GM10847 (cell line): ENCODE results near the gene PARK7.

Experiments used
- POLR2A ChIP-seq: IDR thresholded peaks from 2 replicates; pipeline ENCODE4 v1.6.1; 2011; ENCODE audit not compliant: insufficient read length; ENCODE audit errors: extremely low read depth

The PARK7 gene

DNA sequence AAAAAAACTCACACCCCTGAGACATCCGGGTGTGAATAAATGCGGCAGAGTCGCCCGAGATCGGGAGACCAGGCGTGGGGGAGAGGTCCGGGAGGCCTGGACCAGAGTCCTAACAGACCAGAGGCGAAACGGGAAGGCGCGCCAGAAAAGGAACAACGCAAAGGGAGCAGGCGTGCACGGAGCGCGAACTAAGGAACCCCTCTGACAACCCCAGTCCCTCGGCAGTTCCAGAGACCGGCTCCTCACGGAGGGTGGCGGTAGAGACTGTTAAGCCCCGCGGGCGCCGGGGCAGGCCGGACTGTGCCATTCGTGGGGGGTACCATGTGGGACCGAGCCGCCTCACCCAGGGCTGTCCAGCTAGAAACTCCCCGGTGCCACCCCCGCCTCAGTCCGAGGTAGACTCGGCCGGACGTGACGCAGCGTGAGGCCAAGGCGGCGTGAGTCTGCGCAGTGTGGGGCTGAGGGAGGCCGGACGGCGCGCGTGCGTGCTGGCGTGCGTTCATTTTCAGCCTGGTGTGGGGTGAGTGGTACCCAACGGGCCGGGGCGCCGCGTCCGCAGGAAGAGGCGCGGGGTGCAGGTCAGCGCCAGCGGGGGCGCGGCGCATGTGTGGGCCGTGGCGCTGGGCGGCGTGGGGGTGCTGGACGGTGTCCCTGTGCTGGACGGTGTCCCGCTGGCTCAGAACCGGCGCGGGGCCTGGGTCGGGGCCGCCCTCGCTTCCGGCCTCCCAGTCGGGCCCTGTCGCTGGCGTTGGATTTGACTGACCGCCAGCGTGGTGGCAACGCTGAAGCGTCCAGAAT lies at the start of gene PARK7:
TSS of gene PARK7 (plus strand) at position 496 of the 798 bp plus-strand sequence. CDS start 1,075 bp downstream, outside the sequence.
- peak; percentile 98 for TF ChIP-seq POLR2A

DNA sequence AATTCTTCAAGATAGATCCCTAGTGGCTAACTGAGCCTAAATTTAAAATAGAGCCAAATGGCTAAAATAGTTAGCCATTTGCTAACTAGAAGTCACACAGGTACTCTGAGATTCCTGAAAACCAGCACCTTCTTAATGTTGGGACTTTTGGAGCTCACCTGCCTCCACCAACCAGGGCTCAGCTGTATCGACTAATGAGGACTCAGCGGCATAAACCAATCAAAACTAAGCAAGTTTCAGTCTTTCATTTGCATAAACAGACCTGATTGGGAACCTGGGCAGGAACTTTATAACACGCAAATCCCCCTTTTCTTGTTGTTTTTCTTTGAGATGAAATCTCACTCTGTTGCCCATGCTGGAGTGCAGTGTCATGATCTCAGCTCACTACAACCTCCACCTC lies 49.4 kb upstream of the PARK7 start:
- TF ChIP-seq POLR2A, result no peak

DNA sequence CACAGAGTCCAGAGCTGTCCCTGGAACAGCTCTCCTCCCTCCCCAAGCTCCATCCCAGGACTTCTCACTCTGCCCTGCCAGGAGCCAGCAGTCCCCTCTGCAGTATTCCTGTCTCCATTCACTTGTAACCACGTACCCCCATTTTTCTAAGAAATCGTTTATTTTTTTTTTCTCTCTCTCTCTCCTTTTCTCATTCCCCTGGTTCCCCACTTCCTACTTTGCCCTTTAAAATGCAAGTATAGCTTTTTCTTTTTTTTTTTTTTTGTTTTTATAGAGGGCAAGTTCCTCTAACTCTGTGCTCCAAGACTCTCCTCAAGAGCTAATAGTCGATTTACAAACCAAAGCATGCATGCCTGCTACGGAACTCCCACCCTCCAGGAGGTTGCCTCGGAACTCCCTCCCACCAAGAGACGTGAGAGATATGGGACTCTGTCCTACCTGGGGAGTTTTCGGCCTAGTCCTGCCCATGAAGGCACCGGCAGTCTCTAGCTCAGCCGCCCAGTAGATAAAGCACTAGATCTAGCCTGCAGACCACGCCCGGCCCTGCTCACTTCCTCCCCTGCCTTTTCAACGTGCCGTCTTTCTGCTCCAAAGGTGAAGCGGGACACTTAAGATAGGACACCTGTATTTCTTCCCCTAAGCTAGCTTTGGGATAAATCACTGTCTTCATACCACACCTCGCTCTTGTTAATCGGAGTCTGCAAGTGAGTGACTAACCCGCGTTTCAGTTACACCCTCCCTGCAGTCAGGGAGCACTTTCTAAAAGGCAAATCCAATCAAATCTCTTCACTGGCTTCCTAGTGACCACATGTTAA lies 48.6 kb upstream of the PARK7 start:
- no peak for TF ChIP-seq POLR2A

DNA sequence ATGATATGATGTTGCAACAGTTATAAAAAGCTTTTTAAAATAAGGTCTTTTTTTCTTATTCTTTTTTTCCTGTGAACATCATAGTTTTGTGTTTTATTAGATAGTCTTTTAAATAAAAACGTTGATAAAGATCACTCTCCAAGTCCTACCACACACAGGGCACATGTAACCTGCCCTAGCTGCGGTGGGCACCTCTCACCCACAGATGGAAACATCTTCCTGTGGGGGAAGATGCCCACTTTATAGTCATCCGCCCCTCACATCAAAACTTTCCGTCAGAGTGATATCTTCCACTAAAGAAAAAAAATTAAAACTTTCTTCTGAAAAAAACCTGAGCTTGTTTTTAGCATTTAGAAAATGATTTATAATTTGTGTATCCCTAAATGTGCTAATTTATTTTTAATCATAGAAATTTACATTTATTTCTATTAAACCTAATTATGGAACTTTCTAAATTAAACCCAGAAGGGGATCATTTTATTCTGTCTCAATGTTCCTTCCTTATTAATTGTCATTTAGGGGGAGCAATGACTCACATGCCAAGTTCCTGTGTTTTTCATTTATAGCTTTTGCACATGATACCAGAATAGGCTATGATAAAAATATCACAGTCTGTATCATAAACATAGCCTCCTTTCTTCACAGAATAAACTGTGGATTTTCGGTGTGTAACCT lies 45.5 kb upstream of the PARK7 start:
- TF ChIP-seq POLR2A, result no peak

DNA sequence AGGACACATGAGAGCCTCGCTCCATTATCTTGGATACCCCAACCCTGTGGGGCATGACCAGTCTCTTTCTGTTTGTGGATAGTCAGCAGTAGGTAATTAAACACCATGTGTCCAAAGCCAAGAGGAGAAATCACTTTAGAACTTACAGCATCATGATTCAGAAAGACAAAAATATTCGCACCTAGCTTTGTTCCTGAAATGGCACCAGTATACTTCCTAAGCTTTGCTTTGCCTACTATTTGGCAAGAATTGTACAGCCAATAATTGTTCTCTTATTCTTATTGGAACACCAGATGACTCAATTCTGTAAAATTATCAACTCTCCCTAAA lies 45.0 kb upstream of the PARK7 start:
- TF ChIP-seq POLR2A, result no peak

DNA sequence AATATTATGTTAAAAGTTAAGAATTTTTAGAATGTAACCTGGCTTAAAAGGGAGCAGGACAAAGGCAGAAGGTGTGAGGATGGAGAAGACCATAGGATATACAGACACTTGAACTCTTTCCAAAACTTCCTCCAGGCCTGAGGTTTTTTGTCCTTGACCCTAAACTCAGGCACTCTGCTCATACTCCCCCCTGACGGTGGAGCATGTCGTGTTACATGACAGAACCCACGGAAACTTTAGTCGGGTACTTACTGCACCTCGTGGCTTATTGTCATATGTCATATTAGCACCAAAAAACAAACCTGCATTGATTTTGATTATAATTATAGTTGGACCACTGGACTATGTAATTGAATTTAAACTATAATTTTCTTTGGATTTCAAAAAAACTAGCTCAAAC lies 41.6 kb upstream of the PARK7 start:
- TF ChIP-seq POLR2A, result no peak

DNA sequence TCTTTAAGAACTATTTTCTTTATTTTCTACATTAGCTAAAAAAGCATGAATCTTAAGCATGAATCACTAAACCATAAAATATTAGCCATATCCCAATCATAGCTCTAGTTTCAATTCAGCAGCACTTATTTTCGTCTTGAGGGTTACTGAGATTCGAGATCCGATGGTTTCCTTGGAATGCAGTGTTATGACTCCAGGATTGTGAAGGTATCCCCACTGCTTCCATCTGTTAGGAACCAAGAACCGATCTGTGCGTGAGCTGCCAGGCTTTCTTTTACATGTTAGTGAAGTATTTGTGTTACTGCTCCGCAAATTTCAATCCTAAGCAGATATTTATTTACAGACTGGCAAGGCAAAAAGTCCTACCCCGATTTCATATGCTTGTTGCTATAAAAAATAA lies 39.7 kb upstream of the PARK7 start:
- TF ChIP-seq POLR2A, result no peak

DNA sequence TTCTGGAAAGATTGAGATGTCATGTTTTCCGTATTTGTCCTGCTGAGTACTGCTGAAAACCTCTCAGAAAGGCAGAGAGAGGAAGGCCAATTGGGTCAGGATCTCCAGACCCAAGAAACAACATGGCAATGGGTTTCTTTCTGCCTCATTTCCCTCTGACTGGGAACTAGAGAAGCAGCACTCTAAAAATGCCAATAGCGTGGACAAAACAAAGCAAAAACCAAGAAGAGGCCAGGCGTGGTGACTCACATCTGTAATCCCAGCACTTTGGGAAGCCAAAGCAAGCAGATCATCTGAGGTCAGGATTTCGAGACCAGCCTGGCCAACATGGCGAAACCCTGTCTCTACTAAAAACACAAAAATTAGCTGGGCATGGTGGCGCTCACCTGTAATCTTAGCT lies 39.2 kb upstream of the PARK7 start:
- no peak for TF ChIP-seq POLR2A

DNA sequence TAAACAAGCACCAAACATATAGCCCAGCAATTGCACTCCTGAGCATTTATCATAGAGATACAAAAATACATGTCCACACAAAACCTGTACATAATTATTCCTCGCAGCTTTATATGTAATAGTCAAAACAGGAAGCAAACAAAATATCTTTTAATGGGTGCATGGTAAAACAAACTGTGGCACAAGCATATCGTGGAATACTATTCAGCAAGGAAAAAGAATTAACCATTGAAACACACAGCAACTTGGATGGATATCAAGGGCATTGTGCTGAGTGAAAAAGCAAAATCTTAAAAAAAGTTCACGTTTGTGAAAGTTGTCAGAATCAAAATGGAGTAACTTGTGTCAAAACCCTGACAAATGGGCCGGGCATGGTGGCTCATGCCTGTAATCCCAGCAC lies 33.3 kb upstream of the PARK7 start:
- TF ChIP-seq POLR2A, result no peak

DNA sequence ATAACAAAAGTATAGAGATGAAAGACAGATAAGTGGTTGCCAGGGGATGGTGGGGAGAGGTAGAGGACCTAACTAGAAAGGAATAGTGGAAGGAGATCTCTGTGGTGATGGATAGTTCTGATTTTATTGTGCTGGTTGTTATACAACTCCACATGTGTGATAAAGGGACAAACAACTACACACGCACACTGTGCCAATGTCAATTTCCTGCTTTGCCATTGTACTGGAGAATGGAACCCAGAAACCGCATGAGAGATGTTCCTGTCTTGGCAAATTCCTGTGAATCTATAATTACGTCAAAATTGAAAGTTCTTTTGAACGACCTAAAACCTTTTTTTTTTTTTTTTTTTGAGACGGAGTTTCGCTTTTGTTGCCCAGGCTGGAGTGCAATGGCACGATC lies 31.9 kb upstream of the PARK7 start:
- TF ChIP-seq POLR2A, result no peak

DNA sequence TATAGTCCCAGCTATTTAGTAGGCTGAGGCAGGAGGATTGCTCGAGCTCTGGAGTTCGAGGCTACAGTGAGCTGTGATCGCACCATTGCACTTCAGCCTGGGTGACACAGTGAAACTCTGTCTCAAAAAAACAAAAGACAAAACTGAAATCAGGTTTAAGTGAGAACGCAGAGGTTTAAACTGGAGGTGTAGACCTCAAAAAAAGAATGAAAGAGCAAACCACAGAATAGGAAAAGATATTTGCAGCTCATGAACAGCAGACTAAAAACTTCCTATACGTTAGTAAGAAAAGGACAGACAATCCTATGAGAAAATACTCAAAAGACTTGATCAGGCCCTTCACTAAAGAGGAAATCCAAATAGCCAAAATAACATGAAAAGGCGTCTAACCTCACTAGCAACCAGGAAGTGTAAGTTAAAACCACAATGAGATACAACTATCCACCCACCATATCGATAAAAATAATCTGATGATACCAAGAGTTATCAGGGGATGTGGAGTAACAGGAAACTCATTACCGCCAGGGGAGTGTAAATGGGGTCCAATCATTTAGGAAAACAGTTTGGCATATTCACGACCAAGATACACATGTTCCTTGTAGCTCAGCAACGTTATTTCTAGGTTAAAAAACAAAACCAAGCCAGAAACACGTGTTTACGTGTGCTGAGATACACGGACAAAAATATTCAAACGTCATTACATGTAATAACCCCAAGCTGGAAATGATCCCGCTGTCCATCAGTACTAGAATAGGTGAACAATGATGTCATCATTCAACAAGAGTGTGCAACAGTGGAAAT lies 30.7 kb upstream of the PARK7 start:
- TF ChIP-seq POLR2A, result no peak

DNA sequence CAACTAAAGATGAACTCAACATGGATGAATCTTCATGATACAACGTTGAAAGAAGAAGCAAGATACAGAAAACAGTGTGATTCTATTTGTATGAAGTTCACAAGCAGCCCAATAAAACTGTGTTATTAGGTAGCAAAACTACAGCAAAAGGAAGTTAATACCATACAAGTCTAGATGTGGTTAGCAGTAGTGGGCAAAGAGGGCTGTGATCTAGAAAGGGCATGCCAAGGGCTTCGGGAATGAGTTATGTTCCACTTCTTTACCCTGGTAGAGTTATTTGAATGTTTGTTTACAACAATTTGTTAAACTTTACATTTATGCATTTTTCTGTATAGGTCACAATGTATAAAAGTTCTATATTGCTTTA lies 30.1 kb upstream of the PARK7 start:
- no peak for TF ChIP-seq POLR2A

DNA sequence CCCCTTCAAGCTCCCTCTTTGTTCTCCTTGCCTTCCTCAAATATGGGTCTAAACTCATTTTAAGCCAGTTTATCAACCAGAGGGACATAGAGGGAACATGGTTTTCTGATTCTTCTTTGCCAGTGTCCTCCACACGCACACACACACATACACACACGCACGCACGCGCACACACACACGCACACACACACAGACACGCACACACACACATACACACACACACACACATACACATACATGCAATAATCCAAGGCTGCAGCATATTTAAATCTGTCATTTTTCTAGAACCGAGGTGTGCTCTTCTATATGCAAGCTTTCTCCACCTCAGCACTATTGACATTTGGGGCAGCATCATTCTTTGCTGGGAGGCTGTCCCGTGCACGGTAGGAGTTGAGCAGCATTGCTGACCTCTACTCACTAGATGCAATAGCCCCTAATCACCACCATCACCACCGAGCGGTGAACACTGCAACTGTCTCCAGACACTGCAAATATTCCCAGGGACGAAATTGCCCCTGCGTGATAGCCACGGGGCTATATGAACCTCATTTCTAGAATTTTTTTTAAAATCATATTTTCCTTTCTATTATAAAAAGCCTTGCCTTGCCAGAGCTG lies 28.9 kb upstream of the PARK7 start:
- TF ChIP-seq POLR2A, result no peak

DNA sequence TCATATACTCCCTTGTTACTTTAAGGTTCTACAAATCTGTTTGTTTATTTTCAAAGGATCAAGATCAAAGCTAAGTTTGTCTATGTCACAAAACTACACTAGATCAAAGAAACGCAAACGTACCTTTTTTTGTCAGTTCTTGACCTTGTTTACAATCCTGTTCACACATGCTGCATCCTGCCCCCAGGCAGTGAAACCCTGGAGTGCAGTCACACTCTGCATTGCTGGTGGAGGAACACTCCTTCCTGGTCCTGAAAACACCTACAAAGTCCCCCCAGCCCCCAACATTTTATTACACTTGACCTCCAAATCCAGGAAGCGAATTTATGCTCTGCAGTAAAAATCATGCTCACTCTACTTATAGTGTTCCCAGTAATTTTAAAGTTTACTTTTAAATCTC lies 23.4 kb upstream of the PARK7 start:
- TF ChIP-seq POLR2A, result no peak

DNA sequence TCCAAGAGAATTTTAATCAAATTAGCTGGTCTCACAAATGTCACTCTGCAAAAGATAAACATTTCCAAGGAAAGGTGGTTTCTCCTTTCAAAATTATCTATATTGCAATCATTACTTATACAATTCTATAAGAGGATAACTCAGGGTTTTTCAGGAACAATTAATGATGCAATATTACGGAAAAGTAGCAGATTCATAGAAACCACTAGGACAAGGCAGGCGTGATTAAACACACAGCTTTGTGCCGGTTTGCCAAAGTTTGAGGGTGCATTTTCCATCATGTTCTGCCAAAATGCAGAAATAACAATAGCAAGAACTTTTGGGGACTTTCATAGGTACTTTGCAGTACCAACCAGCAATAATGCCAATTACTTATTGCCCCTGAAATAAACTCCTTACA lies 21.5 kb upstream of the PARK7 start:
- TF ChIP-seq POLR2A, result no peak
